Ramos (cell line): ENCODE results near the gene OPRM1.
"Not testable (repeated sequence)": the region's sequence is repeated elsewhere in the genome, so short reads cannot be mapped to it uniquely, and the experiment has no call there.

Experiments
- in situ Hi-C: fragments of 300-500 bp; cut with MboI; formaldehyde crosslinking; loops from one replicate; pipeline ENCODE4 v1.14.3; 2022; ENCODE audit warnings: low sequenced_read_pairs; ENCODE audit not compliant: unreplicated experiment

OPRM1 gene

GRCh38 chr6:154234019-154234772 lies 195.2 kb downstream of the OPRM1 start:
- in situ Hi-C loops, result no loop called here

- in situ Hi-C loops, result no loop called here
Measured at GRCh38 chr6:154236646-154237301, 197.7 kb downstream of the OPRM1 start.

GRCh38 chr6:154238831-154239230 lies 199.8 kb downstream of the OPRM1 start:
- in situ Hi-C loops, result no loop called here

- in situ Hi-C loops, result no loop called here
Measured at GRCh38 chr6:154239392-154239791, 200.4 kb downstream of the OPRM1 start.

DNA sequence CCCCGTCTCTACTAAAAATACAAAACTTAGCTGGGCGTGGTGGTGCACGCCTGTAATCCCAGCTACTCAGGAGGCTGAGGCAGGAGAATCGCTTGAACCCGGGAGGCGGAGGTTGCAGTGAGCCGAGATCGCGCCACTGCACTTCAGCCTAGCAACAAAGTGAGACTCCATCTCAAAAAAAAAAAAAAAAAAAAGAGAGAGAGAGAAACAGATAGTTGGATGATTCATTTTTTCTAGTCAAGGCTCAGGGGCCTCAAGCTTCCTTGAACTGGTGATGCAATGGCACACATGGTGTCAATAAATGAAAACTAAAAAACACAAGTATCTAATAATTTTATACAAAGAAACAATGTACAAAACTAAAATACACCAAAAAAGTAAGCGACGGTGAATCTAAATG lies 202.0 kb downstream of the OPRM1 start:
- in situ Hi-C loops, result not testable (repeated sequence)

DNA sequence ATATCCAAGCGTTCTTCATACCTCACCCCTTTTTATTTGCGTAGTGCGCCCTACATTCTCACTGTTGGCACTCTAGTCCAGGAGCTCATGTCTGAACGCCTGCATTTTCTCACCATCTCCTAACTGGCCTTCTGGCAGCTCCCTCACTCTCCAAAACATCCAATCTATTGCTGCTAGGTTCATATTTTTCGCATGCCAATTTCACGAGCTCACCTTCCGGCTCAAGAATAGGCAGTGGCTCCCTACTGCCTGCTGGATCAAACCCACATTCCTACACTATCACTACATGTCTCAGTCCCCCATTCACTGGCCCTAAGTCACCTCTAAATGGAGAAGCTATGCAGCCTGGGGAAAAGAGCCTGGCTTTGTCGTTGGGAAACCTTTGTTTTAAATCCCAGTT lies 202.5 kb downstream of the OPRM1 start:
- in situ Hi-C loops, result no loop called here

GRCh38 chr6:154242617-154243357 lies 203.7 kb downstream of the OPRM1 start:
- in situ Hi-C loops, result no loop called here

- in situ Hi-C loops, result no loop called here
Measured at GRCh38 chr6:154243793-154244750, 205.0 kb downstream of the OPRM1 start.

DNA sequence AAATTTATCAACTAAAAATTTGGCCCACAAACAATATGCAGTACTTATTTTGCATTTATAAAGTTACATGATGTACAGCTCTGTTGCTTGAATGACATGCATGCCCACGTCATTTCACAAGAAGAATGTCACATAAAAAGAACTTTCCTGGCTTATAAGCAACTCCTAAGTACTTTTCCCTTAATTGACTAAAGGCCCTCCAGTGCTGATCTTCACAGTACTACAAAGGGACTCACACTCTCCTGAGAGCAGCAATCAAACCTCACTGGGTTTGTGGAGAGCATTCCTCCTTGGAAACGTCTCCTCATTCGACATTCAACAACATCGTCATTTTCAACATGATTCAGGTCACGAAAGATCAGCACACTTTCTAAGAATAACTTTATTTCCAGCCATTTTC lies 206.5 kb downstream of the OPRM1 start:
- in situ Hi-C loops, result no loop called here

- in situ Hi-C loops, result no loop called here
Measured at GRCh38 chr6:154246723-154247118, 207.7 kb downstream of the OPRM1 start.

GRCh38 chr6:154247119-154247861 lies 208.2 kb downstream of the OPRM1 start:
- in situ Hi-C loops, result no loop called here

- in situ Hi-C loops, result no loop called here
Measured at GRCh38 chr6:154249499-154250298, 210.7 kb downstream of the OPRM1 start.

- in situ Hi-C loops, result no loop called here
Measured at GRCh38 chr6:154251116-154251515, 212.1 kb downstream of the OPRM1 start.

DNA sequence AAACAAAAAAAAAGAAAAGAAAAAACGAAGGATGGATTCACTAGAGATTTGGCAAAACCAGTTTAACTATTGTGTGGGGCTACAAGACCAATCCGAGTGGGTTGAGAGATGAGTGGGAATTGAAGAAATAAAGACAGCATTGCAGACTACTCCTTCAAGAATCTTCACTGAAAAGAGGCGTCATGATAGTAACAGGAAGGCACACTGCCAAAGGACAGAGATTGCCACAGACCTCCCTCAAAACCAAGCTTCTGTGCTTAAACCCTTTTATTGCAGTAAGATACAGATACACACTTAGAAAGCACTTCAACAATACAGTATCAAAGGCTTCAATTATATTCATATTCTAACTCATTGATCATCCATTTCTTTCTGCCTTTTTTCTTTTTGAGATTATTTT lies 213.6 kb downstream of the OPRM1 start:
- in situ Hi-C loops, result no loop called here

DNA sequence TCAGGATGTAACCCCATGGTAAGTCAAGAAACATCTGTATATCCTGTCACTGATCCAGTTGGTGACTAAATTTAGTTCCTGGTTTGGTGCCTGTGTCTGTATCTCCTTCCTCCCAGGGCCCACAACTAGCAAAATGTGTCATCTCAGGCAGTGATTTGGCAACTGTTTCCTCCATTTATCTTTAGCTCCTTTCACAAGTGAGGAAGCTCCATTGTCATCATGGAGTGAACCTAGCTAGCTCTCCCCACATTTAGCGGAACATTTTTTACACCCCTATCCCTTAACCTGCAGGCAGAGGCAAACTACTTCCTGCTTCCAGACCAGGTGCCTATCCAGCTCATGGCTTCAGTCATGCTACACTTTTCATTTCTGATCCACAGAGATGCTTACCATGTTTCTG lies 218.0 kb downstream of the OPRM1 start:
- in situ Hi-C loops, result no loop called here

DNA sequence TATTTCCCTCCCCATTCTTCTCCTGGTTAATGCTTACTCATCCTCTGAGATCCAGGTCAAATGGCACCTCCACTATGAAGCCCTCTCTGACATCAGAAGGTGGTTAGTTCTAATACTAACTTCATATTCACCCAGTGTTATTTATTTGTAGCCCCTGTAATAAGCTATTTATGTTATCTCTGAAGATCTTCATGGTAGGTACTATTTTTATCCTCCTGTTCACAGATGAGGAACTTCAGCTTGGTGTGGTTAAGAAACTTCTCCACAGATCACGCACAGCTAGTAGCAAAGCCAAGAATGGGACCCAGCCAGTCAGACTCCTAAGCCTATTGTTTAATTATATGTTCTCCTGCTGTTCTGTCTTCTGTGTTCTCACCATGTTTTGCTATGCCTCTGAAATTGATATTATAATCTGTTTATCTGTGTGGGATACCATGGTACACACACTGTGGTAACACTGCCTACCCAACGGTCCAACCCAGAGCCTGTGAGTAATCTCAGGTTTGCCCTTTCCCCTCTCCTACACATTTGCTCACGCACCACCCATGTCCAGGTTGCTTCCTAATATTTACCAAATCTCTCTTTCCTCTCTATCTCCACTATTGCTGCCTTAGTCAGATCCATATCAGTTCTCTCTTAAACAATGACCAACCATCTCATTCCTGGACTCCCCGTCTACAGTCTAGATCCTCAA lies 219.2 kb downstream of the OPRM1 start:
- in situ Hi-C loops, result no loop called here

GRCh38 chr6:154261688-154262397 lies 222.8 kb downstream of the OPRM1 start:
- in situ Hi-C loops, result no loop called here
